SK-N-MC (cell line): ENCODE measurements around the gene TRIM67.

Source experiments
- EZH2 ChIP-seq: fragments of 200-600 bp; sonication (generic); IDR thresholded peaks from one replicate; pipeline ENCODE4 v1.6.1; 2017; ENCODE audit warnings: antibody characterized with exemption
- POLR2AphosphoS5 ChIP-seq: IDR thresholded peaks from 2 replicates; pipeline ENCODE4 v1.6.1; 2012; ENCODE audit warnings: mild to moderate bottlenecking, low read depth, low read length, borderline replicate concordance

- TF ChIP-seq EZH2 (no peak), POLR2AphosphoS5 (no peak)
Observed at GRCh38 chr1:231161667-231162296, at the start of gene TRIM67.
